ENCODE results near the gene HABP2. TPM values are rescaled to one million over a fixed set of nuclear protein-coding genes. Genes with fewer than 3 reads are reported as not detected.

The HABP2 gene
- total RNA-seq, 1 donor from 2014 or later = under 0.01 TPM

DNA sequence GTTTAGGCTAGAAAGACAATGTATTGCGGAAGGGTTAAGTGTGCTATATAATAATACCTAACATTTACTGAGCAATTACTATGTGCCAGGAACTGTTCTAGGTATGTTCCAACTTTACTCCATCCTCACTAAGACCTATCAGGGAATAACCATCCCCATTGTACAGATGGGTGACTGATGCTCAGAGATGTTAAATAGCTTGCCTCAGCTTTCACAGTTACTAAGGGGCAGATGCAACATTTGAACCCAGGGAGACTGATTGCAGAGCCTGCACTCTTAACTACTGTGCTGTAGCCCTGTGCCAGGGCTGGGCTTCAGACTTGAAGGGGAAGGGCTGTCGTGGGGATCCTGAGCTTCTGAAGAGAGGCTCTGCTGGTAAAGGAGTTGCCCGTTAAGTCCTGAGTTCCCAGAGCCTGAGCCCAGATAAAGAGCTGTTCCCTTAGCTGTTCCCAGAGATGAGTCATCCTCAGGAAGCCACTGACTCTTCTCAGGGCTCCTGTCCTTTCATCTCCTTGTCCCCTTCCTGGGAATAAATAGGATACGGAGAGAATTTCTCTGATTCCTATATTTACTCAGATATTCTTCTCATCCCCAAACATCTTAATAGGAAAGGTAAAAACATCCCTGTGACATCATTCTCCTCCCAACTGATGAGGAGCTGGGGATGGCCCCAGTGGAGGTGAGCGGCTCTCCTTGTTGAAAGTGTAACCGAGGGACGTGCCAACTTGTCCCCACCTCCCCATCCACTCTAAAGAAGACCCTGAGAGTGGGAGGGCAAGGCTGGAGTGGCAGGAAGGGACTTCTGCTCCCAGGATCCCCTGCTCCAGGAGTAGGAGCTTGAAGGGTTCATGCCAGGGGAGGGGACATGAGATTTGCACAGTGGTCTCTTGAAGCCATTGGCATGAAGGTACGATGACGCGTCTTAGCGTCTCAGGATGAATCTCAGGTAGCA lies 28.0 kb upstream of the HABP2 start:
- Histone ChIP-seq H3K9me3 (ENCODE audit: control insufficient read depth in 3 of 3, low read length in 3 of 3) (no peaks in the 10 kb centered on the region), H3K27me3 (ENCODE audit: control insufficient read depth in 3 of 3, insufficient read depth in 3 of 3, low read length in 3 of 3) (no peaks in the 10 kb centered on the region), H3K36me3 (ENCODE audit: control insufficient read depth in 3 of 3, insufficient read depth in 3 of 3, low read length in 3 of 3) (no peaks in the 10 kb centered on the region), H3K9ac (ENCODE audit: low read depth in 1 of 3, low read length in 3 of 3) (no peak overlapping the region), H3K4me1 (ENCODE audit: control insufficient read depth in 3 of 3, insufficient read depth in 3 of 3, low read length in 3 of 3) (peaks cover 7 to 10% (median 10%) of the 10 kb centered on the region in 3 donors), H3K4me3 (ENCODE audit: low read length in 3 of 3) (no peak overlapping the region), H3K27ac (ENCODE audit: low read depth, low read length) (no peak overlapping the region)

DNA sequence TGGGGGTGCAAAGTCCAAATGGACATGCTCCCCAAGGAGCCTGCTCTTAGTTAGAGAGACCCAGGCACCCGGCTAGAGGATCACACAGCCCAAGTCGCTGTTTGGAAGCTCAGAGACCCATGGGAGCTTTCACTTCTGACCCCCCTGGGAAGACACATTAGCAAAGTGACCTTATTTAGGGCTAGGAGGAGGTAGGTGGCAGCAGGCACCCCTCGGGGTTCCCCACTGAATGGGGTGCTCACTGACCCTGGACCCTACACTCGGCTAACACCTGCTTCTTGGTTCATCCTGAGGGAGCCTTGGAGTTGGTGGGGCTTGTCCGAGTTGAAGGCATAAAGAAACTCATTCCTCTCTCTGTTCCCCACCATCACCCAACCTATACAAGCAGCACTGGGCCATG lies 27.1 kb upstream of the HABP2 start:
- Histone ChIP-seq H3K9me3 (ENCODE audit: control insufficient read depth in 3 of 3, low read length in 3 of 3) (no peaks in the 10 kb centered on the region), H3K9ac (ENCODE audit: low read depth in 1 of 3, low read length in 3 of 3) (no peak overlapping the region), H3K4me1 (ENCODE audit: control insufficient read depth in 3 of 3, insufficient read depth in 3 of 3, low read length in 3 of 3) (peaks cover 3 to 7% (median 4%) of the 10 kb centered on the region in 3 donors), H3K27ac (ENCODE audit: low read depth, low read length) (no peak overlapping the region), H3K36me3 (ENCODE audit: control insufficient read depth in 3 of 3, insufficient read depth in 3 of 3, low read length in 3 of 3) (no peaks in the 10 kb centered on the region), H3K4me3 (ENCODE audit: low read length in 3 of 3) (no peak overlapping the region), H3K27me3 (ENCODE audit: control insufficient read depth in 3 of 3, insufficient read depth in 3 of 3, low read length in 3 of 3) (no peaks in the 10 kb centered on the region)

- no peak overlapping the region for H3K4me3 ChIP-seq (ENCODE audit: low read length in 3 of 3)
- H3K36me3 ChIP-seq (ENCODE audit: control insufficient read depth in 3 of 3, insufficient read depth in 3 of 3, low read length in 3 of 3) = no peaks in the 10 kb centered on the region
- no peaks in the 10 kb centered on the region for H3K9me3 ChIP-seq (ENCODE audit: control insufficient read depth in 3 of 3, low read length in 3 of 3)
- H3K9ac ChIP-seq (ENCODE audit: low read depth in 1 of 3, low read length in 3 of 3) = no peak overlapping the region
- H3K27ac ChIP-seq (ENCODE audit: low read depth, low read length) = no peak overlapping the region
- no peaks in the 10 kb centered on the region for H3K27me3 ChIP-seq (ENCODE audit: control insufficient read depth in 3 of 3, insufficient read depth in 3 of 3, low read length in 3 of 3)
- peaks cover 0 to 4% (median 0%) of the 10 kb centered on the region in 3 donors for H3K4me1 ChIP-seq (ENCODE audit: control insufficient read depth in 3 of 3, insufficient read depth in 3 of 3, low read length in 3 of 3)
Observed at GRCh38 chr10:113527211-113527906, 25.5 kb upstream of the HABP2 start.

- H3K9ac ChIP-seq (ENCODE audit: low read depth in 1 of 3, low read length in 3 of 3) = no peak overlapping the region
- H3K9me3 ChIP-seq (ENCODE audit: control insufficient read depth in 3 of 3, low read length in 3 of 3) = no peaks in the 10 kb centered on the region
- no peaks in the 10 kb centered on the region for H3K36me3 ChIP-seq (ENCODE audit: control insufficient read depth in 3 of 3, insufficient read depth in 3 of 3, low read length in 3 of 3)
- no peak overlapping the region for H3K27ac ChIP-seq (ENCODE audit: low read depth, low read length)
- H3K4me1 ChIP-seq (ENCODE audit: control insufficient read depth in 3 of 3, insufficient read depth in 3 of 3, low read length in 3 of 3) = no peaks in the 10 kb centered on the region
- H3K4me3 ChIP-seq (ENCODE audit: low read length in 3 of 3) = no peak overlapping the region
- no peaks in the 10 kb centered on the region for H3K27me3 ChIP-seq (ENCODE audit: control insufficient read depth in 3 of 3, insufficient read depth in 3 of 3, low read length in 3 of 3)
Observed at GRCh38 chr10:113528876-113529275, 24.0 kb upstream of the HABP2 start.

DNA sequence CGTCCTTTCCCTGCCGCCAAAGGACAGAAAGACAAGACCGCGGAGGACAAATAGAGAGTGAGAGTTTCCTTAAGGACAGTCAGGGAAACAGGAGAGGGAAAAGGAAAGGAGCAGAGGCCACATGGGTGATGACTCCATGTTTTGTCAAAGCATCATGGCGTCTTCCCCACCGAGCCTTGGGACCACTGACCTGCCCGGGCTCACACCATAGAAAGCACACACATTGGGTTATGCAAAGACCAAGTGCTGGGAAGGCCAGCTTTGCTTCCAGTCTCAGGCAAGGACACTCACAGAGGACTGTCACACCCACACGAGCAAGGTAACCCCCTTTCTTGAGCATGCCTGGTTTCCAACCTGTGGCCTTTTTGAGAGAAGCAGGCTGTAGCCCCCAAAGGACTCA lies 23.3 kb upstream of the HABP2 start:
- no peak overlapping the region for H3K27ac ChIP-seq (ENCODE audit: low read depth, low read length)
- H3K9ac ChIP-seq (ENCODE audit: low read depth in 1 of 3, low read length in 3 of 3) = no peak overlapping the region
- no peaks in the 10 kb centered on the region for H3K4me1 ChIP-seq (ENCODE audit: control insufficient read depth in 3 of 3, insufficient read depth in 3 of 3, low read length in 3 of 3)
- no peaks in the 10 kb centered on the region for H3K36me3 ChIP-seq (ENCODE audit: control insufficient read depth in 3 of 3, insufficient read depth in 3 of 3, low read length in 3 of 3)
- H3K4me3 ChIP-seq (ENCODE audit: low read length in 3 of 3) = no peak overlapping the region
- H3K9me3 ChIP-seq (ENCODE audit: control insufficient read depth in 3 of 3, low read length in 3 of 3) = no peaks in the 10 kb centered on the region
- H3K27me3 ChIP-seq (ENCODE audit: control insufficient read depth in 3 of 3, insufficient read depth in 3 of 3, low read length in 3 of 3) = no peaks in the 10 kb centered on the region

- Histone ChIP-seq H3K4me3 (ENCODE audit: low read length in 3 of 3) (no peak overlapping the region), H3K36me3 (ENCODE audit: control insufficient read depth in 3 of 3, insufficient read depth in 3 of 3, low read length in 3 of 3) (no peaks in the 10 kb centered on the region), H3K4me1 (ENCODE audit: control insufficient read depth in 3 of 3, insufficient read depth in 3 of 3, low read length in 3 of 3) (no peaks in the 10 kb centered on the region), H3K27me3 (ENCODE audit: control insufficient read depth in 3 of 3, insufficient read depth in 3 of 3, low read length in 3 of 3) (peaks cover 0 to 4% (median 0%) of the 10 kb centered on the region in 3 donors), H3K9me3 (ENCODE audit: control insufficient read depth in 3 of 3, low read length in 3 of 3) (no peaks in the 10 kb centered on the region), H3K27ac (ENCODE audit: low read depth, low read length) (no peak overlapping the region), H3K9ac (ENCODE audit: low read depth in 1 of 3, low read length in 3 of 3) (no peak overlapping the region)
Observed at GRCh38 chr10:113530476-113530875, 22.4 kb upstream of the HABP2 start.

DNA sequence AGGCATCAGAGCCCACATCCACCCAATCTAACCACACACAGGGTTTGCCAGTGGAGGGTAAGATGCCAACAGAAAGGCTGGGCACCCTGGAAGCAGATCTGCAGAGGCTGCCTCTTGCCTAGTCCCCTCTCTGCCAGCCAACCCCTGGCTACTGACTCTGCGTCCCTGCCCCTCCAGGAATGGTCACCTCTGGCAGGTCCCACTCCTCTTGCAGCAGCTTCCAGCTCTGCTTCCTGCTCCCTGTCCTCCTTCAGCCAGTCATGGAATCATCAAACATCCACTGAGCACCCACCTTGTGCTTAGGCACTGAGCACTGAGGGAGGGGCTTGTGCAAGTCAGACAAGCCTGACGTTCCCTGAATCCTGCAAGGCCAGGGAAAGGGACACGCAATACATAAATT lies 20.1 kb upstream of the HABP2 start:
- H3K4me3 ChIP-seq (ENCODE audit: low read length in 3 of 3) = no peak overlapping the region
- no peak overlapping the region for H3K9ac ChIP-seq (ENCODE audit: low read depth in 1 of 3, low read length in 3 of 3)
- H3K27ac ChIP-seq (ENCODE audit: low read depth, low read length) = no peak overlapping the region
- no peaks in the 10 kb centered on the region for H3K36me3 ChIP-seq (ENCODE audit: control insufficient read depth in 3 of 3, insufficient read depth in 3 of 3, low read length in 3 of 3)
- no peaks in the 10 kb centered on the region for H3K9me3 ChIP-seq (ENCODE audit: control insufficient read depth in 3 of 3, low read length in 3 of 3)
- H3K27me3 ChIP-seq (ENCODE audit: control insufficient read depth in 3 of 3, insufficient read depth in 3 of 3, low read length in 3 of 3) = peaks cover 0 to 4% (median 0%) of the 10 kb centered on the region in 3 donors
- no peaks in the 10 kb centered on the region for H3K4me1 ChIP-seq (ENCODE audit: control insufficient read depth in 3 of 3, insufficient read depth in 3 of 3, low read length in 3 of 3)

- peaks cover 0 to 4% (median 0%) of the 10 kb centered on the region in 3 donors for H3K27me3 ChIP-seq (ENCODE audit: control insufficient read depth in 3 of 3, insufficient read depth in 3 of 3, low read length in 3 of 3)
- H3K27ac ChIP-seq (ENCODE audit: low read depth, low read length) = no peak overlapping the region
- H3K36me3 ChIP-seq (ENCODE audit: control insufficient read depth in 3 of 3, insufficient read depth in 3 of 3, low read length in 3 of 3) = no peaks in the 10 kb centered on the region
- no peaks in the 10 kb centered on the region for H3K4me1 ChIP-seq (ENCODE audit: control insufficient read depth in 3 of 3, insufficient read depth in 3 of 3, low read length in 3 of 3)
- H3K4me3 ChIP-seq (ENCODE audit: low read length in 3 of 3) = no peak overlapping the region
- no peak overlapping the region for H3K9ac ChIP-seq (ENCODE audit: low read depth in 1 of 3, low read length in 3 of 3)
- no peaks in the 10 kb centered on the region for H3K9me3 ChIP-seq (ENCODE audit: control insufficient read depth in 3 of 3, low read length in 3 of 3)
Observed at GRCh38 chr10:113533801-113534200, 19.1 kb upstream of the HABP2 start.

GRCh38 chr10:113534423-113534822 lies 18.4 kb upstream of the HABP2 start:
- H3K9me3 ChIP-seq (ENCODE audit: control insufficient read depth in 3 of 3, low read length in 3 of 3) = no peaks in the 10 kb centered on the region
- no peak overlapping the region for H3K4me3 ChIP-seq (ENCODE audit: low read length in 3 of 3)
- H3K36me3 ChIP-seq (ENCODE audit: control insufficient read depth in 3 of 3, insufficient read depth in 3 of 3, low read length in 3 of 3) = no peaks in the 10 kb centered on the region
- peaks cover 0 to 4% (median 0%) of the 10 kb centered on the region in 3 donors for H3K27me3 ChIP-seq (ENCODE audit: control insufficient read depth in 3 of 3, insufficient read depth in 3 of 3, low read length in 3 of 3)
- no peak overlapping the region for H3K9ac ChIP-seq (ENCODE audit: low read depth in 1 of 3, low read length in 3 of 3)
- H3K4me1 ChIP-seq (ENCODE audit: control insufficient read depth in 3 of 3, insufficient read depth in 3 of 3, low read length in 3 of 3) = no peaks in the 10 kb centered on the region
- H3K27ac ChIP-seq (ENCODE audit: low read depth, low read length) = no peak overlapping the region

GRCh38 chr10:113537672-113538071 lies 15.2 kb upstream of the HABP2 start:
- H3K27me3 ChIP-seq (ENCODE audit: control insufficient read depth in 3 of 3, insufficient read depth in 3 of 3, low read length in 3 of 3) = peaks cover 0 to 4% (median 0%) of the 10 kb centered on the region in 3 donors
- H3K36me3 ChIP-seq (ENCODE audit: control insufficient read depth in 3 of 3, insufficient read depth in 3 of 3, low read length in 3 of 3) = no peaks in the 10 kb centered on the region
- H3K4me3 ChIP-seq (ENCODE audit: low read length in 3 of 3) = no peak overlapping the region
- H3K4me1 ChIP-seq (ENCODE audit: control insufficient read depth in 3 of 3, insufficient read depth in 3 of 3, low read length in 3 of 3) = peaks cover 12 to 16% (median 13%) of the 10 kb centered on the region in 3 donors
- no peak overlapping the region for H3K27ac ChIP-seq (ENCODE audit: low read depth, low read length)
- no peaks in the 10 kb centered on the region for H3K9me3 ChIP-seq (ENCODE audit: control insufficient read depth in 3 of 3, low read length in 3 of 3)
- no peak overlapping the region for H3K9ac ChIP-seq (ENCODE audit: low read depth in 1 of 3, low read length in 3 of 3)

Measured in skeletal muscle tissue (tissue), 4 donors.